Mesenteric fat pad (tissue), 1 donor: ENCODE measurements around the gene WDR33. TPM values are rescaled to one million over a fixed set of nuclear protein-coding genes. Genes with fewer than 3 reads are reported as not detected.
A peak's percentile ranks its signal among the peaks of the same experiment; 100 is the strongest.
"Not testable (repeated sequence)": the region's sequence is repeated elsewhere in the genome, so short reads cannot be mapped to it uniquely, and the experiment has no call there.

Experiments
- DNase-seq: peaks from one replicate; pipeline ENCODE4 v3.0.0-alpha.2; 2020; ENCODE audit warnings: low spot score
- long read RNA-seq: library from polyadenylated mRNA; unstranded; transcript quantifications from one replicate; pipeline ENCODE4 v2.0.0, GENCODE V29; 2020
- total RNA-seq: library from RNA; stranded (reverse); fragmentation: NEBNext Ultra II Directional; extraction: Animal tissue kit (Norgen Biotek cat#: 25700); gene quantifications from one replicate; pipeline ENCODE4 v1.2.1, GENCODE V29; 2021
- donor health status: DM: yes; HTN: yes; CAD: no.

Gene WDR33
- 53.7 TPM for total RNA-seq
- long read RNA-seq, transcript WDR33-204 (6 exons, 3,104 nt): major isoform, 28 of 91 reads
- long read RNA-seq, partial matches to known transcripts: 46 of 91 reads
- long read RNA-seq, other reads (novel, unspliced or antisense): 17 of 91 reads

DNA sequence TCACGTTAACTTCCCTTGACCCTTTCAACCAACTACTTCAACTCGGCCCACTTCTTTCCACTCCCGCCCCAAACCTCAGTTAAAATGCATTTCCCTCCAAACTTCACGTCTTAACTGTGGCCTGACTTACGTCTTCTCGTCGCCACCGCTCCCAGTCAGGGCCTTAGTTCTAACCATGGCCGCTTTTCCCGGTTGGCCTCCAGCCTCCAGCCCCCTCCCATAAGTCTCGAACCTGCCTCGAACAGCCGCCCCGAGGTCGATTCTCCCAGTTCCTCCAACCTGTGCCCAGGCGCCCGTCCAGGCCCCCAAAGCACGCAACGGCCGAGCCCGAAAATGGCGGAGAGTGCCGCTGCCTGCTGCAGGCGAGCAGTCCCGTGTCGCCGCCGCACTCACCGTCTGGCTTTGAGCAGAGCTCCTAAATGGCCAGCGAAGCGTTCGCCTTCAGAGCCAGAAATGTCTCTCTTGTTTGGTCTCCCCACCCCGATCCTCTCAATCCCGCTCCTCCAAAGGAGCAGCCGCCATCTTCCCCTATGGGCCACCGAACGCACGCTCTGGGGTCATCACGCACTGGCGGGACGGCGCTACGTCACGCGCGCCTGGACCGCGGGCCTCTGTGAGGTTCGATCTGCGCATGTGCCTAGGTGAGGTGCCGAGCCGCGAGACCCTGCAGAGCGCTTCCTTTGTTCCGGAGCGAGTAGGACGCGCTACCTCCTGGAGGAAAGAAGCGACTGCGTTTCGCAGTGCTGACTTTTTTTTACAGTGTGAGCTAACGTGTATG, at the start of gene WDR33:
WDR33 (minus strand) TSS at position 553 of the 778 bp plus-strand sequence. CDS start 40,190 bp downstream, outside the sequence.
- peak; percentile 96 for DNase-seq

DNA sequence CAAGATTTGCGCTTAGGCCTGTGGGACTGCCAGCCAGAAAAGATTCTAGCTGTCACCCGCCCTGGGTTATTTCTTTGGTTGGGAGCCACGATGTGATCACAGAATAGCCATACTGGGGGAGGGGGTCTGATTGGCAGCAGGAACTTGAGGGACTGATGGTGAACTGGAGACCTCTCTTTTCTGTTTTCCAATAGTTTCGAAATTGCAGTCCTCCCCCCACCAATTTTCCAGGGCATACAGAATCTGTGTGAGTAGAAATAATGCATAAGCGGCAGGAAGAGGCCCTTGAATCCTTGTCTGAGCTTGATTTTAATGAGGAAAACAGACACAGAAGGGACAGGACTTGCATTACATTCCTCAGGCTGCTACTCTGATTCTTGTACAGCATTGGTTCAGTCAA, 49.2 kb upstream of the WDR33 start:
- no peak for DNase-seq

DNA sequence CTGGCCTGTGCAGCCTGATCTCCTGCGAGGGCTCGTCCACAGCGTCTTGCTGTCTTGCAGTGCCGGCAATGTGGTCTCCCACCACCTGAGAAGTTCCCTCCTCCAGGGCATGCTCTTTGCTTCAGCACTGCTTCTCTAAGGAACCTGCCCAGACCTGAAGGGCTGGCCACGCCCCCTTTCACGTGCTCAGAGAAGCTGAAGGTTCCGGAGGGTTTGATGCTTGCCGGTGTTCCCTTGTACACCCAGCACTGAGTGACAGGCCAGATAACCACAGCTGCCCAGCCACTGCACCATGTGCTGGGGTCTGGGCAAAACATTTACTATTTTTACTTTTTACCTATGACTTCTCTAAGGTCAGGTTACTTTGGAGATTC, 48.7 kb upstream of the WDR33 start:
- peak; percentile 89 for DNase-seq

DNA sequence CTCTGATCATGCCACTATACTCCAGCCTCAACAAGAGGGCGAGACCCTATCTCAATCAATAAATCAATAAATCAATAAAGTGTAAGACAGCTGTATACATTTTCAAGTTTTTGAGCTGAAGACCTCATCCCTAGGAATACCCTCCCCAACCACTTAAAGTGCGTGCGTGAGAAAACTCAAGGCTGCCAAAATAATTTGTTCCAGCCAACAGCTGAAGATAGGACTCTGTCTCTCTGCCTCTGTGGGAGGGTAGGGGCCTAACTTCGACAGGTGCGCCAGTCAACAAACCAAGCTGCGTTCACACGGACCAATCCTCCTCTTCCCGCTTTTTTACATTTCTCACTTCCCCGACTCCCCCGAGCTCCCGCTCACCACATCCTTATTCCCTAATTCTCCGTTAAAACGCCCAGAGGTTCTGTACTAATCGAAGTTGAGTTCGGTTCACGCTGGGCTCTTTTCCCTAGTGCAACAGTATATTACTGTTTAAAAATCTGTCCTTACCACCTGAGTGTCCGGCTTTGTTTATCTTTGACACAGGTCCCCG, 46.4 kb upstream of the WDR33 start:
- no peak for DNase-seq

DNA sequence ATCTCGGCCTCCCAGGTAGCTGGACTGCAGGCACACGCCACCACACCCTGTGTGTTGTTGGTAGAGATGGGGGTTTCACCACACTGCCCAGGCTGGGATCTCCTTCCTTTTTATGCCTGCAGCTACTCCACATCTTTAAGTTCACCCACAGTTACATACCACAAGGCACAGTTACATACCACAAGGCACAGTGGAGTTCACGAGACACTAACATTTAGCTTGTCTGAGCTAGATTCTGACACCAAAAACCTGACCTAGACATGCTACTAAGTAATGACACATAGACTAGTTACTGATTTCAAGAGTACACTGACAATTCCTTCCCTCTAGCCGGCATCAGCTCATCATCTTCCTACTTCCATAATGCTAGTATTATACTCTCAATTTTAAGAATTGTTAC, 42.7 kb upstream of the WDR33 start:
- DNase-seq: no peak

DNA sequence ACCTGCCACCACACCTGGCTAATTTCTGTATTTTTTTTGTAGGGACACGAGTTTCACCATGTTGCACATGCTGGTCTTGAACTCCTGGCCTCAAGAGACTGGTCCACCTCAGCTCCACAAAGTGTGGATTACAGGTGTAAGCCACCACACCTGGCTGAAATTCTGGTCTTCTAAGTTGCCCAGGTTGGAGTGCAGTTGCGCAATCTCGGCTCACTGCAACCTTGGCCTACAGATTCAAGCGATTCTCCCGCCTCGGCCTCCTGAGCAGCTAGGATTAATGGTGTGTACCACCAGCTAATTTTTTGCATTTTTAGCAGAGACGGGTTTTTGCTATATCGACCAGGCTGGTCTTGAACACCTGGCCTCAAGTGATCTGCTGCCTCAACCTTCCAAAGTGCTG, 41.4 kb upstream of the WDR33 start:
- DNase-seq: no peak

DNA sequence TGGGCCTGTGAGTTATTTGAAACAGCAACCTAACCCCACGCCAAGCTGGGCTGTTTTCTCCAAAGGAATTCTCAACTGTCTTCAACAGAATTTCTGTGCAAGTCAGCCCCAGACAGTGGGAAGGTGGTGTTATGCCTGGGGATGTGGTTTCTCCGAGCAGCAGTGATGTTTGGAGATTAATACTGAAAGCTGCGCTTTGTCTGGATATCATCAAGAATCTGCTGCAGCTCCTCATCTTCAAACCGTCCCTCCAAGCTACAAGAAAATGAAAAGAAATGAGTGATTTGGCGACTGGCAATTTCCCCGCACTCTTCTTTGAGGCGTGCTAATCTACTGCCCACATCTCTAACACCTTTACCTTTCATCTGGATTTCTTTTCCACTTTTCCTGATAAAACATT, 37.0 kb upstream of the WDR33 start:
- DNase-seq: no peak

DNA sequence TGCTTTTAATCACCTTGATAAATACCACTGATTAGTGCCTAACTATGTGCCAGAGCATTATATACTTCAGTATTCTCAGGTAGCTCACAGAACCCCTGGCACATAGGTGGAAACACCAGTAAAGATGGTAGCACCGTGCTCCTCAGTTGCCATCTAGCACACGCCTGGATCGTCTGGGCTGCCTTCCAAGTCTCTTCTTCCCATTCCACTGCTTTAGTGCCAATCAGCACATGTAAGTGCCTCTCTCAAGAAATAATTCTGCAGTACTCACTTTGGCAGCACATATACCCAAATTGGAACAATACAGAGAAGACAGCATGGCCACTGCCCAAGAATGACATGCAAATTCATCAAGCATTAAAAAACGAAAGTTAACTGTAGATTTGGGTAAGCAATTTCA, 34.0 kb upstream of the WDR33 start:
- no peak for DNase-seq

DNA sequence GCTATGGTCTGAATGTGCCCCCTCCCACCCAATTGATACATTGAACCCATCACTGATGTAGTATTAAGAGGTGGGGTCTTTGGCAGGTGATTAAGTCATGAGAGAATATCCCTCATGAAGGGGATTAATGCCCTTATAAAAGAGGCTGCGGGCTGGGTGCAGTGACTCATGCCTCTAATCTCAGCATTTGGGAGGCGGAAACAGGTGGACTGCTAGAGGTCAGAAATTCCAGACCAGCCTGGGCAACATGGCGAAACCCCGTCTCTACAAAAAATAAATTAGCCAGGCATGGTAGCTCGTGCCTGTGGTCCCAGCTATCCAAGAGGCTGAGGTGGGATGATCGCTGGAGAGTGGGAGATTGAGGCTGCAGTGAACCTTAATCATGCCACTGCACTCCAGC, 32.7 kb upstream of the WDR33 start:
- no peak for DNase-seq

DNA sequence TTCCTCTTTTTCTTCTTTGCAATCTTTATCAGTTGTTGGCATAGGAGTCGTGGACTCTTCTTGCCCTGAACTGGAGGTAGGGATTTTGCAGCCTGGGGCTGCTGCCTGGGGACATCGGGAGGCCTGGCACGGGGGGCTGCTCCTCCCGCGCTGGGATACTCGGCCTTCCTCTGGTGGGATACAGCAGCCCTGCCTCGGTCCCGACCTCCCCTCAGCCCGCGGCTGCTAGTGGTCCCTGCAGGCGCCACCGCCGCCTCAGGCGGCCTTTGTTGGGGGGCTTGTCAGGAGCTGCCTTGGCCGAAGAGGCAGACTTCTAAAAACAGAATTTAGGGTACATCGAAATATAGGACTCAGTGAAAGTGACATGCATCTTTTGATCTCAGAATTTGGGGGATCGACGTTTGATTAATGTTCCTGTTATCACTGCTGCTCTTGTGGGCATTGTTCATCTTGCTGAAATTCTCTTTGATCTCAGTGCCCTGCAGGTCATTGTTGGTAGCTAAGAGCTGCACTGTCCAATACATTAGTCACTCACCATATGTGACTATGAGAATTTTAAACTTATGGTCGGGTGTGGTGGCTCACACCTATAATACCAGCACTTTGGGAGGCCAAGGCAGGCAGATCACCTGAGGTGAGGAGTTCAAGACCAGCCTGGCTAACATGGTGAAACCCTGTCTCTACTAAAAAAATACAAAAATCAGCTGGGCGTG, 30.7 kb upstream of the WDR33 start:
- DNase-seq: no peak

DNA sequence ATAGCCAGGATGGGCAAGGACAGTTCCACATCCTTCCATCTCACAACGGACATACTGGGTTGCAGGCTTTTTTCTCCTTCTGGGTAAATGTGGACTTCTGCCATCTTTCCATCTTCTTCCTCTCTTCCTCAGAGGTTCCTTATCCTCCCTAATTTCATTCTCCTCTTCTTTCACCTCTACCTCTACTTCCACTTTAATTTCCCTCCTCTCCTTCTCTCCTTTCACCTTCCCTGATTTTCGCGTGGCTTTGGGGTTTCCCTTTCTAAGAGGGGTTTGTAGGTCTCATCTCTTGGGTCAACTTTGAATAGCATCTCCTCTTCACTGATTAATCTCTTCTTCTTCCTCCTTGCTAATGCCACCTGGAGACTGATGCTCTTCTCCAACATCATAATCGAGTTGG, 29.9 kb upstream of the WDR33 start:
- DNase-seq: no peak

DNA sequence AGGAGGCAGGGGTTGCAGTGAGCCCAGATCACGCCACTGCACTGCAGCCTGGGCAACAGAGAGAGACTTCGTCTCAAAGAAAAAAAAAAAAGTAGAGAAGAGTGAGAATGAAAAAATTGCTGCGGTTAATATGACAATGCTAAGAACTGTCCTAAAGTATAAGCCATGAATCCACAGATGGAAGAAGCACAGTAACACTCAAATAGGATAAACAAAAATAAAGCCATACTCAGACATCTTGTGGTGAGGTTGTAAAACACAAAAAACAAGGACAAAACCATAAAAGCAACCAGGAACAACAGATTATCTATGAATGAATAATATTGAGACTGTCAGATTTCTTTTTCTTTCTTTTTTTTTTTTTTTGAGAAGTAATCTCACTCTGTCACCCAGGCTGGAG, 24.0 kb upstream of the WDR33 start:
- no peak for DNase-seq

DNA sequence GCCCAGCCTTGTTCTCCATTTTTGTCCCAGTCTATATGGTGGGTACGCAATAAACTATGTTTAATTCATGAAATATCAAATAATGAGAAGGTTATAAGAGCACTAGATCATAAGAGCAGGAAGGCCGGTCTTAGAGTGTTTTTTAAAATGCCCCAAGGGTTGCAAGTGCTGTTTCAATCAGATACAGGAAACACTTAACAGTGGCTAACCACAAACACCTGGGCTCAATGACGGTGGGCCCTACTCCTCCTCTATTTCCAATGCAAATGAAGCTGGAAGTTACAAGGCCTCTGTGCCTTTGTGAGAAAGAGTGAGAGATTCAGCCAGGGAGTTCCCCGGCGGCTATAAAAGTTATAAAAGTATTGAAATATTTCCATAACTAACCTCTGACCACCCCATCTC, 18.9 kb upstream of the WDR33 start:
- DNase-seq: no peak

DNA sequence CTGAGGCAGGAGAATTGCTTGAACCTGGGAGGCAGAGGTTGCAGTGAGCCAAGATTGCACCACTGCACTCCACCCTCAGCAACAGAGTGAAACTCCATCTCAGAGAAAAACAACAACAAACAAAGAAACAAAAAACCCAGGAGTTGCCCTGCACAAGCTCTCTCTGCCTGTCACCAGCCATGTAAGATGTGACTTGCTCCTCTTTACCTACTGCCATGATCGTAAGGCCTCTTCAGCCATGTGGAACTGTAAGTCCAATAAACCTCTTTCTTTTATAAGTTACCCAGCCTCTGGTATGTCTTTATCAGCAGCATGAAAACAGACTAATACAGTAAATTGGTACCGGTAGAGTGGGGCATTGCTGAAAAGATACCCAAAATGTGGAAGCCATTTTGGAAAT, 15.7 kb upstream of the WDR33 start:
- not testable (repeated sequence) for DNase-seq

DNA sequence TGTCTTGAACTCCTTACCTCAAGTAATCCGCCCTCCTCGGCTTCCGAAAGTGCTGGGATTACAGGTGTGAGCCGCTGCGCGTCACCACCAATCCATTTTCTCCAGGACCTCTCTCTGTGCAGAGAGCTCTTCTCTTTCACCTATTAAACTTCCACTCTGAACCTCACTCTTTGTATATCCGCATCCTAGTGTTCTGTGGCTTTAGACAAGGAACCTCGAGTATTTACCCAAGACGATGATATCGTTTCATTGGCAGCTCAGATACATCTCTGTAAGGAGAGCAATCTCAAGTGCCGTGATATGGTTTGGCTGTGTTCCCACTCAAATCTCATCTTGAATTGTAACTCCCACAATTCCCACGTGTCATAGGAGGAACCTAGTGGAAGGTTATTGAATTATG, 15.1 kb upstream of the WDR33 start:
- no peak for DNase-seq

DNA sequence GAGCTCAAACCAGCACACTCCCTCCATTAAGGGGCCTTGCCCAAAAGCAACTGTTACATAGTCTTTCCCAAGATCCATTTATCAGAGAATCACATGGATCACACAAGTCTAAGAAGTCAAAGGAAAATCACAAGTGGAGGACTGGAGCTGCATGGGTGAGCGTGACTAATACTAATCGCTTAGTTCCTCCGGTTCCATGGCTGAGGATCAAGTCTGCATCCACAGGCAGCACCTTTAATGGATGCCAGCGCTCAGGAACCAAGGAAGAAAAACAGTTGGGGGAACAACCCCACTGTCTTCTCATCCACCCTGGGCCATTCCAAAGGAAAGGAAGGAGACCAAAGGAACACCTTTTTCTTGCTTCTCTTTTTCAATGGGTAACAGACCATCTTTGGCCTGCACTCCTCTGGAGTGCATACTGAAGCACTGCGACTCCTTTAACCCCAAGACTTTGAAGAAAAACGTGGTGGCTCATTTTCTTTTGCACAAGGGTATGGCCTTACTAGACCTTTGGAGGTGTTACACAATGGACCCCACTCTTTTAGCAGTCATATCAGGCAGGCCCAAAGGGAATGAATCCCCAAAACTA, 9.2 kb upstream of the WDR33 start:
- DNase-seq: no peak

DNA sequence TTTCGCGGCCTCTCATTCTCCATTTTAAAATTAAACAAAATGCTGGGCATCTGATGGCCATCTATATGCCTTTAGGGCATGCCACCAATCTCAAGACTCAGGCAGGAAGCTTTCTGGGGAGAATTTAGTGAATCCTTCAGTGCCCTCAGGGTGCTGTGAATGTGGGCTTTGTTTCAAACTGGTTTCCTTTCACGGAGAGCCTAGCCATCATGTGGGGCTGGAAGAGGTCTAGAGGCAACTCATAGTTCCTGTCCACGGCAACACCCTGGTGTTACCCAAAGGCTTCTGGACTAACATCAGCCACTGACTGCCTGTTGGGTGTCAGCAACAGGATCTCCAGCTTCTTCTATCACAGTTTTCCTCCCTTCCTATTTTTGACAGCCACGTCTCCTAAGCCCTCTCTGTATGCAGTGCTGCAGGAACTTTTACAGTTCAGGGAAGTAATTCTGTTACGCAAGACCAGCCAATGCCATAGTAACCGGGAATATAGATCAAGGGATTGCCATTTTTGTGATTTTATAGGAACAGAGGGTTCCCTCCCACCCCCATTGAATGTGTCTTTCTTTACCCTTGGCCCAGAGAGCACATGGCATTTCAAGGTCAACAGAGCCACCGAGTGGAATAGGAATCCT, 7.9 kb upstream of the WDR33 start:
- DNase-seq: peak; percentile 16

DNA sequence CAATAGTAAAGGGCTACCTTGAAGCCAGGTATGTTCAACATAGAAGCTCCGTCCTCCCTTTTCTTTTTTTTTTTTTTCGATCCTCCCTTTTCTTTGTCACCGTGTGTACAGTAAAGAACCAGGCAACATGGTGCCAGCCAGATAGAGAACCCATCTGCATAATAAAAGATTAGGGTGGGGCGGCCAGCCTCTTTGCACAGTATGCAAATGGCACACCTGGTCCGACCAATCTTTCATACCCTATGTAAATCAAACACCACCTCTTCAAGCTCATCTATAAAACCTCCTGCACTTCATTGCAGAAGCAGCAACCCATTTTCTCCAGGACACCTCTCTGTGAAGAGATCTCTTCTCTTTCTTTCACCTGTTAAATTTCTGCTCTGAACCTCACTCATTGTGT, 7.3 kb upstream of the WDR33 start:
- peak; percentile 4 for DNase-seq

DNA sequence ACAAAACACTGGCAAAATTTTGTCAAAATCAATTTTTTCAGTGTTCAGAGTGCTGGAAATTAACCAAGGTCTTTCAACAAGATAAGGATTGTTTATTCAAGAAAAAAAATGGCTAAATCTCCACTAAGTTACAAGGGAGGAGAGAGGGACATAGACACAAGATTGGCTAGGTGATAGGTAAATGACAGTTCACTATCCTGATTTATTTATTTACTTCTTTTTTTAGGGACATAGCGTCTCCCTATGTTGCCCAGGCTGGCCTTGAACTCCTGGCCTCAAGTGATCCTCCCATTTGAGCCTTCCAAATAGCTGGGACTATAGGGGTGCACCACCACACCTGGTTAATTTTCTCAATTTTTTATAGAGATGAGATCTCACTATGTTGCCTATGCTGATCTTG, 3.7 kb upstream of the WDR33 start:
- no peak for DNase-seq

DNA sequence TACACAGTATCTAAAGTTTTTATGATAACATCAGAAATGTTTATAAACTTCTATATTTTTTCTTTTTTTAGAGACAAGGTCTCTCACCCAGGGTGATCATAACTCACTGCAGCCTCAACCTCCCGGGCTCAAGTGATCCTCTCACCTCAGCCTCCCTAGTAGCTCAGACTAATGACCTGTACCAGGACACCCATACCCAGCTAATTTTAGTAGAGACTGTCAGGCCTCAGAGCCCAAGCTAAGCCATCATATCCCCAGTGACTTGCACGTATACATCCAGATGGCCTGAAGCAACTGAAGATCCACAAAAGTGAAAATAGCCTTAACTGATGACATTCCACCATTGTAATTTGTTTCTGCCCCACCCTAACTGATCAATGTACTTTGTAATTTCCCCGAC, 1.5 kb upstream of the WDR33 start:
- DNase-seq: peak; percentile 24
